H1 (cell line): ENCODE measurements around the gene ARHGEF18. TPM values are rescaled to one million over a fixed set of nuclear protein-coding genes. Genes with fewer than 3 reads are reported as not detected.

Experiments used
- CHD7 ChIP-seq: fragments of 300-600 bp; sonication (generic); IDR thresholded peaks from 2 replicates; pipeline ENCODE4 v1.7.1; 2012; ENCODE audit warnings: low read length, moderate library complexity, mild to moderate bottlenecking, inconsistent platforms; ENCODE audit not compliant: insufficient replicate concordance
- POU5F1 ChIP-seq: IDR thresholded peaks from 2 replicates; pipeline ENCODE4 v1.6.1; 2011; ENCODE audit warnings: low read depth, mild to moderate bottlenecking, low read length, moderate library complexity
- SIN3A ChIP-seq, 2 experiments: IDR thresholded peaks in 1 of 2; conservative IDR thresholded peaks in 1 of 2; 2 replicates each; pipeline ENCODE4 v1.6.1; 2011 to 2012; ENCODE audit warnings: low read length in 2 of 2, improper control_type of control experiment in 1 of 2, low read depth in 1 of 2, mild to moderate bottlenecking in 1 of 2
- USF2 ChIP-seq: IDR thresholded peaks from 2 replicates; pipeline ENCODE4 v1.6.1; 2011; ENCODE audit warnings: low read length, improper control_type of control experiment
- polyA plus RNA-seq, 7 experiments: library from polyadenylated mRNA; depleted of rRNA in 3 of 7; stranded (reverse) in 5 of 7; unstranded in 2 of 7; fragments of >200 nt in 5 of 7; fragments of 200-250 nt in 2 of 7; gene quantifications; 1 replicate in 5 of 7; 2 replicates in 1 of 7; 4 replicates in 1 of 7; pipeline versions ENCODE4 v1.2.1 to v1.2.3, GENCODE V29; 2011 to 2013; ENCODE audit warnings: missing spikeins in 2 of 7, mixed read lengths in 2 of 7
- total RNA-seq: library from RNA; stranded (reverse); fragmentation: NEBNext Ultra II Directional; extraction: Animal tissue kit (Norgen Biotek cat#: 25700); gene quantifications from 2 replicates; pipeline ENCODE4 v1.2.1, GENCODE V29; 2021

The ARHGEF18 gene
- total and polyA plus RNA-seq, 2 of the 8 experiments (the other 6 are each of a cell fraction or from before 2014, with no cell fraction given) = 12.2 to 35.9 TPM

- TF ChIP-seq CHD7 (no peak), SIN3A (conservative IDR thresholded peaks at IDR 0.05 in 1 of 2, IDR thresholded peaks at IDR 0.05 in 1 of 2; ENCODE audit: low read depth in 1 of 2, low read length in 2 of 2) (no peak), USF2 (no peak), POU5F1 (no peak)
Measured at GRCh38 chr19:7349231-7349591, 474 bp downstream of the ARHGEF18 start (continued).
